Renal pelvis (tissue), 4 donors: ENCODE results near the gene TRUB1. TPM values are rescaled to one million over a fixed set of nuclear protein-coding genes. Genes with fewer than 3 reads are reported as not detected.
"Not testable (repeated sequence)": the region's sequence is repeated elsewhere in the genome, so short reads cannot be mapped to it uniquely, and the experiment has no call there.

Experiments used
- DNase-seq: peaks from one replicate; pipeline ENCODE4 v3.0.0-alpha.2; 2013
- polyA plus RNA-seq, 3 donors: library from polyadenylated mRNA; unstranded; fragments of 120-200 nt; gene quantifications; one replicate each; pipeline ENCODE4 v1.2.1, GENCODE V29; 2013; ENCODE audit not compliant: insufficient read length in 3 of 3

The TRUB1 gene
- polyA plus RNA-seq, 3 donors, result 31.6 to 34.2 (median 33.8) TPM

DNA sequence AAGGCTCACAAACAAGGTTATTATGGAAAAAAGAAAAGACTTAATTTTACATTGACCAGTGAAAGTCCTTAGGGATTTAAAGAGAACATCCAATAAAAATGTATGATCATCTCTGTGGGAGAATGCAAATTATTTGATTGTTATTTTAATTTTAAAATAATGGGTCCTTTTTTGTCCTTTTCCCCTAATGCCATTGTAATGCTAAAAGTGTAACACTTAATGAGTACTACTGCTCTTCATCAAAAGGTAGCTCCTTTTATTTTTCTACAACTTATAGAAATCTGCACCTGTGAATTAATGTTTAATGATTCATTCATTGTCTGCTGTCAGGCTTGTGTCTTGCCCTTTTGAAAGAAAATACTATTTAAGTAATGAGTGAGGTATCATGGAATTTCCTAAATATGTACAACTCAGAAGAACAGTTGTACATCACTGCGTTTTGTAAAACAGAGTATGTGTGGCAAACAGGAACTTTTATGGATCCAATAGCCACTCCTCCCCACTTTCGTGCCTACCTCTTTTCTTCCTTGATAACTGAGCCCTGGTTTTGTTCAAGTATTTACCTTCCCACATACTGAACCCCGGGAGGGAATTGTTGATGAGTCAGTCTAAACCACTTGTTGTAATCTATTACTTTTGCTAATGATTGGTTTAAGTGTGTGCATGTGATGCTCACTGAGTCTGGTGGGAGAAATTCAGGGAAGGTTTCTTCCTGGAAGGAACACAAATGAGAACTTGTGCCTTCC lies 19.9 kb upstream of the TRUB1 start:
- no peak for DNase-seq

DNA sequence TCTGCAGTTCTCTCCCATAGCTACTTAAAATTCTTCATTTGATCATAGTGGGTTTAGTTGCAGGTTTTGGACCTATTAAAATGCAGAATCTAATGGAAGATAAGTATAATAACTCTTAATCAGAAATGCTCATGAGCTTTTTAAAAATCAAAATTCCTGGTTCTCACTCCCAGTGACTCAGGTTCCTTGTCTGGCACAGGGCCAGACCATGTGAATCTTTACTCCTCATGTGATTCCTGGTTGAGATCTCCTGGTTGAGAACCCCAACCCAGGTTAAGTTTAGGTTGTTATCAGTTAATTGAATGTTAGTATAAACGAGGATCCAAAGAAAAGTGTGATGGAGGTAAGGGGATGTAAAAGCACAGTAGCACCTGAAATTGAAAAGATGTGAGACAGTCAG lies 17.5 kb upstream of the TRUB1 start:
- no peak for DNase-seq

DNA sequence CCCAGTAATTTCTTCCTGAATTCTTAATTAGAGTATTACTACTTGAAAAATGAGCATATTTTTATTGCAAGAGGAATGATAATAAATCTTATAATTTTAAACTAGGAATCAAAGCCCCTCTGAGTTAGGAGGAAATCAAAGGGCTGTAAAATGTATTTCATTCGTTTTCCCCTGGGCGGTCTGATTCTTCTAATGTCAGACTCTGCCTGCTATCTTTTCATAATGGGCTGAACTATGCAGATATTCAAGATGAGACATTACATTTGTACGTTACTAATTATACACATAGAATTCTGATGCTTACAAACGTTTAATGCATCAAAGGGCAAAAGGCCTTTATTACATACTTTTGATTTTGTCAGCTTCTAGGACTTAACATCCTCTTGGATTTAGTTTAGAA lies 16.0 kb upstream of the TRUB1 start:
- no peak for DNase-seq

DNA sequence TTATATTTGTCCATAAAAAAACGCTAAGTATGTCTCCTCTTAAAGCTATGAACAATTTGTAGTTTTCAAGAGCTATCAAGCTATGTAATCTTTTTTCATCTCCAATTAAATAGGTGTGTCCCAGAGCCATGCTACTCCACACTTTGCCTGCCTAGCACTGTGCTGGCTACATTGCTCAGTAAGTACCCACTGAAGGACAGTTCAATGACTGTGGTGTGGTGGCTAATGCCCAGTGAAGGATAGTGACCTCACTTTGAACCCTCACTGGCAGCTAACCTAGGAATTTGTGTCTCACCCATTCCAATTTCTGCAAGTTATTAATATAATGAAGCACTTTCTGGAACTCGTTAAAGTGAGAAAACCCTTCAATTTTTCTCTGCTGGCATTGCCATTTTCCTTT lies 14.4 kb upstream of the TRUB1 start:
- DNase-seq, result no peak

DNA sequence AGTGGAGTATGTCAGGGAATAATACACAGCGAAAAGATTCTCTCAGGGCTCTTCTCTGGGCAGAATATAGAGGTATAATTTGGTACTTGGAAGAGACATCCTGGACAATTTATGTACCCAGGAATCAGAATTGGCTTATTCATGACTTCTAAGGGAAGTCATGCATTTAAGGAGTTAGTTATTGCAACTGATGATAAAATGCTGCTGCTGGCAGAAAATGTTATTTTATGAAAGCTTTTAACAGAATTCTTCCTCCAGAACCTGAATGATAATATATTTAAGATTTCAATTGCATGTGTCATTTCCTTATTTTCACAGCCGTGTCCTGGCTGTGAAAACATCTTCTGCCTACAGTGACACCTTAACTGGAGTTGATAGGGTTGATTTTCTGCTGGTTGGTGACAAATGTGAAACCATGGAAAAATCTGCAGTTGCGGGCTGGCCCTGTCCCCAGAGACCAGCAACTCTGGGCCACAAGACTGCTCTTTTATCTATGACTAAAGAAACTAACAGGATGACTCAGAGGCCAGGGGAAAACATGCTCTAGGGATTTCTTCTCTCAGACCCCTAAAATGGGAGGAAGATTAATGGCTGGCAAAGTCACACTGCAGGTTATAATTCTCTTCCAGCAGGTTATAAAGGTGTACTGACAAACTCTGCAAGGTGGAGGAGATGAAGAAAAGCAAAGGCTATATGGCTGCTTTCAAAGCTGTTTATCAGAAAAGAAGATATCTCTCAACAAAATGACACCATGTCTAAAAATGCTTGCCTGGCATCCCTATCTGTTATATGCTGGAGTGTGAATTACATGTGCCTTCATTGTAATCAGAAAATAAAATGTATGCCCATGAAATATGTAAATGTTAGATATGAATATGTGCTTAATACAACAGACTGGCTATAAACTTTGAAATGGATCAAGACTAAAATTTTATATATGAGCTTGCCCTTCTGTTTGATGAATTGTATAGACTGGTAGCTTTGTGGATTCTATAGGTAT lies 12.1 kb upstream of the TRUB1 start:
- no peak for DNase-seq

DNA sequence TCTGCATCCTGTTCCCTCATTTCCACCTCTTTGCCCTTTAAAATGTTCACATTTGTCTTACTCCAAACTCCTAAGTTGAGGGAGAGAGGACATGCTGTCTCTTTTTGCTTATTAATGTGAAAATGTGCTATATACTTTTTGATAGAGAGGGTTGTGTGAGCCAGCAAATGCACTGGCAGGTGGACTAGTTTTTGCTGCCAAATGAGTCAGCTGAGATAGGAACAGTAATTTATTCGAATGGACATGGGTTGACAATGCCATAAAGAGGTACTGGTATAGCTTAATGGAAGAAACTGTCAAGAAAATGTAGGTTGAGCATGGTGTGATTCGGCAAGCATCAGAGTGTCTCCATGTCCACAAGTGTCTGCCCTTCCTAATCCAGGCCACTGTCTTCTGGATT lies 9.2 kb upstream of the TRUB1 start:
- DNase-seq, result no peak

DNA sequence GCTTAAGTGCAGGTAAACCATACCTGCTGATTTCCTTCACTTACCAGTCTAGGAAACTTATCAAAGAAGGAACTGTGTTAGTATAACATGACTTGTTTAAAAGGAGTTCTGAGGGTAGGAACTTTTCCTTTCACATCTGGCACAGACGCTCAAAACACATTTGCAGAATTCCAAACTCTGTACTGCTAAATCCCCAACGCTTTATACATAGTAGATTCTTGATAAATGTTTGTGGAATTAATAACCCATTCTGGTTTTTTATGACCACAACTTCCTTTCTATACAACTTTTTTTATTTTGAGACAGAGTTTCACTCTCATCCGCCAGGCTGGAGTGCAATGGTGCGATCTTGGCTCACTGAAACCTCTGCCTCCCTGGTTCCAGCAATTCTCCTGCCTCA lies 7.7 kb upstream of the TRUB1 start:
- no peak for DNase-seq

DNA sequence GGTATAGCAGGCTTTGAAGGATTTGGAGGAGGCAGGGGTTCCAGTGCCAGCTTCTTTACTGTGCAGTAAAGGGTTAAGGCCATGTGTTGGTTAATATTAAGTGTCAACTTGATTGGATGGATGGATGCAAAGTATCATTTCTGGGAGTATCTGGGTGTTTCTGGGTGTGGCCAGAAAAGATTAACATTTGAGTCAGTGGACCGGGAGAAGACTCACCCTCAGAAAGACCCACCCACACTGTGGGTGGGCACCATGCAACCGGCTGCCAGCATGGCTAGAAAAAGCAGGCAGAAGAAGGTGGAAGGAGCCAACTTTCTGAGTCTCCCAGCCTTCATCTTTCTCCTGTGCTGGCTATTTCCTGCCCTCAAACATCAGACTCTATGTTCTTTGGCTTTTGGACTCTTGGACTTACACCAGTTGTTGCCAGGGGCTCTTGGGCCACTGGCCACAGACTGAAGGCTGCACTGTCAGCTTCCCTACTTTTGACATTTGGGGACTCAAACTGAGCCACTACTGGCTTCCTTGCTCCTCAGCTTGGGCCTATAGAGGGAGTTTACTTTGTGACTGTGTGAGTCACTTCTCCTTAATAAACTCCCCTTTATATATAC lies 6.8 kb upstream of the TRUB1 start:
- DNase-seq, result no peak

DNA sequence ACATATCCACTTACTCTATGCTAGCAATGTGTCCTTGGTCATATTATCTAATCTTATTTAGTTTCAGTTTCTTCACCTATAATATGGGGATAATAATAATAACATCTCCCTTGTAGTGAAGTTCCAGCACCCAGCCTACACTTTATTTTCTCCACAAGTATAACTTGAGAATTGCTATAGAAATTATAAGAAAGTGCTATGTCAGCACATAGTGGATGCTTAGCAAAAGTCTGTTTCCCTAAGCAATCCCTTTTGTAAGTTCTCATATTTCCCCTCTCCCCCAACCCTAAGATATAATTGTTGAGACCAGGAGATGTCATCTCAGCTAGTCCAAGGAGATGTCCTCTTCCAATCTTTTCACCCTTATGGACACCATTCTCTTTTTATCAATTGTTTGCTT lies 5.8 kb upstream of the TRUB1 start:
- DNase-seq, result no peak

DNA sequence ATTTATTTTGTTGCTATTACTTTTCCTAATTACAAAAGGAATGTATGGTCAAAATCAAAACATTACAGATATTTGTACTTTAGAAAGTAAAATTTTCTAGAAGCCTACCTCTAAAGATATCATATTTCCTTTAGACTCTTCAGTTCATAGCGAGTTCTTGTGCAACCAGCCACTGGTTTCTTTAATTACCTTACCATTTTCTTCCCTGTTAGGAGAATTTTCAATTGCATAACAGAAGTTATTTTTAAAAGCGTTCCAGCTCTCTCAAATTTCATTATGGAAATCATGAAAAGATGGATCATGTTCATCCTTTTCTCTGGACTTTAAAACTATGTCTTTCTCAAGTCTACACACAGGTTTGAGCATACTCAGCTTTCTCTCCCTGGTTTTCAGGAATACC lies 5.0 kb upstream of the TRUB1 start:
- no peak for DNase-seq

DNA sequence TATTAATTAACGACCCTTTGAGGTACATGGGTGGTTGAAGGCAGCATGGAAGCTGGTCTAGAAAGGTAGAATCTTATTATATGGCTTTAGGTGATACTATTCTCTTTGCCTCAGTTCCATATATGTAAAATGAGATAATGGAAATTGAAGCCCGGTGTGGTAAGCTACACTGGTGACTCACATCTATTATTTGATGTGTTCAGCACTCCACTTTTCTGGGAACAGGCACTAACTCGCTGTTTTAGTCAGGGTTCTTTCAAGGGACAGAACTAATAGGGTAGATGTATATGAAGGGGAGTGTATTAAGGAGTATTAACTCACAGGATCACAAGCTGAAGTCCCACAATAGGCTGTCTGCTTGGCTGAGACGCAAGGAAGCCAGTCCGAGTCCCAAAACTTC lies 4.4 kb upstream of the TRUB1 start:
- no peak for DNase-seq

DNA sequence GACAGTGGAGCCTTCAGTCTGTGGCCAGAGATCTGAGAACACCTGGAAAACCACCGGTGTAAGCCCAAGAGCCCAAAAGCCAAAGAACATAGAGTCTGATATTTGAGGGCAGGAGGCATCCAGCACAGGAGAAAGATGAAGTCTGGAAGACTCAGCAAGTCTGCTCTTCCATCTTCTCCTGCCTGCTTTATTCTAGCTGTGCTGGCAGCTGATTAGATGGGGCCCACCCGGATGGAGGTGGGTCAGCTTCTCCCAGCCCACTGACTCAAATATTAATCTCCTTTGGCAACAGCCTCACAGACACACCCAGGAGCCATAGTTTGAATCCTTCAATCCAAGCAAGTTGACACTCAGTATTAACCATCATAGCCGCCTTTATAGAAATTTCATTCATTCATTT lies 4.0 kb upstream of the TRUB1 start:
- DNase-seq, result not testable (repeated sequence)

DNA sequence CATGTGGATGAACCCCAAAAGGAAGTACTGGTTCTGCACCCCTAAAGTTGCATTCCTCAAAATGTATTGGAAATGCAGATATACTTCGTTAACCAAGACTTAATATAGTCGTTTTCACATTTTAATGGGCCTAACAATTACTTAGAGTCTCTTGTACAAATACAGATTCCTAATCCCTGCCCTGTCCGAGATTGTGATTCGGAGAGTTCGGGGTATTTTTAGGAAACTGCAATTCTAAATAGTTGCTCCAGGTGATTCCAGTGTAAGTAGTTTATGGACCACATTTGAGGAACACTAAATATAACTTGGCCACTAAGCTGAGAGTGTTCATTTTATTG lies 830 bp downstream of the TRUB1 start:
- no peak for DNase-seq

DNA sequence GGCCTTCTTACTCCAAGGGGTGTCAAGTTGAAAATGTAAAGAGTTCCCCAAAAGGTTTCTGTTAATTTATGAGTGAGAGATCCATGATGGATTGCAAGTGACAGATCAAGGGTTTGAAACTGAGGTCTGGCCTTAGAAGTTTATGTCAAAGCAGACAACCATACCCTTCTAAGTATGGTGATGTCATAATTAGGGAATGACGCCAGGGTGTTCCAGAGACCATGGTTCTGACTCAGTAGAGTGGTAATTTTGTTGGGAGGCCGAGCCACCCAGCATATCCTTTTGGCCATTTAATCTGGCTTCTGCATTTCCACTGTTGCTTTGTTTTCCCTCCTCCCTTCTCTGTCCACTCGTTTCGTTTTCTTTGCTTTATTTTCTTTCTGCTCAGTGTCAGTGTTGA lies 2.7 kb downstream of the TRUB1 start:
- no peak for DNase-seq

DNA sequence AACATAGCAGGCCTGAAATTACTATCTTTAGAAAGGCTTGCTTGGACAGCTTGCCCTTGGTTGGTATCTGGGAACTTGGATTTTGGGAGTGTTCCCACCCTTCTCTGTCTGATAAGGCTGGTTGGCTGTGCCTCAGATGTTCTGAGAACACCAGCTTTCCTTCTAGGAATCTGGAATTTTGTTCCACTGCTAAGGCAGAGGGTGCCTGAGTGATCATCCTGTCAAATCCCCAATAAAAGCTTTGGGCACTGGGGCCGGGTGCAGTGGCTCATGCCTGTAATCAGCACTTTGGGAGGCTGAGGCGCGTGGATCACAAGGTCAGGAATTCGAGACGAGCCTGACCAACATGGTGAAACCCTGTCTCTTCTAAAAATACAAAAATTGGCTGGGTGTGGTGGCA lies 5.0 kb downstream of the TRUB1 start:
- DNase-seq, result no peak

DNA sequence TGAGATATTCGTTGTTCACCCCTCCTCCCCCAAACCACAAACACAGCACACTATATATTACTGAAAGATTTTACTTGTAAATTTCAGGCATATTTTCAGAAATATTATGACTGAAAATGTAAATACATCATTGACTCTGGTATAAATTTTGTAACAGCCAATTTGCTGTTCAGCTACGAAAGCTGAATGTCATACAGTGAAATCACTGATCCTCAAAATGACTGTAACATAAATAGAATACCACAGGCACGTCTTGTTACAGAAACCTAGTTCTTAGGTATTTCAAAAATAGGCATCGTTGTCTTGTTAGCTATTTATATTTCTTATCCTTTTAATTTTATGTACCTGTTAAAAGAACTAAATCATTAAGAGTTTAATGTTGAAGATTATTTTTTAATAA lies 15.1 kb downstream of the TRUB1 start:
- no peak for DNase-seq

DNA sequence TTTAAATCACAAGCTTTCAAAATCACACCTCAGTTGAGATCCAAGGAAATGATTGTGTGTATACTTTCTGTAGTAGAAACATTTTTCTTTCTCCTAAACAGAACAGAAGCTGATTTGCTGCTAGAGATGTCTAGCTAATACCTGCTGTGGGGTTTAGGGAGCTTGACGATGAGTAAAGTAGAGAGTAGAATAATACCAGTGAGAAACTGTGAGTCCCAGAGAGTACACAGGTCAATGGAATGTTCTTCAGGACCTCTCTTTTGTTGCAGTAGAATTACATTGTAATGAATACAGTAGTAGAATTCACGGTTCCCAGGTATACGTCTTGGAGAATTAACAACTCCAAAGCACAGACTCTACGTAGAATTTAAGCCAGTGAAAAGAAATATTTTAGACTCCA lies 18.0 kb downstream of the TRUB1 start:
- DNase-seq, result no peak

DNA sequence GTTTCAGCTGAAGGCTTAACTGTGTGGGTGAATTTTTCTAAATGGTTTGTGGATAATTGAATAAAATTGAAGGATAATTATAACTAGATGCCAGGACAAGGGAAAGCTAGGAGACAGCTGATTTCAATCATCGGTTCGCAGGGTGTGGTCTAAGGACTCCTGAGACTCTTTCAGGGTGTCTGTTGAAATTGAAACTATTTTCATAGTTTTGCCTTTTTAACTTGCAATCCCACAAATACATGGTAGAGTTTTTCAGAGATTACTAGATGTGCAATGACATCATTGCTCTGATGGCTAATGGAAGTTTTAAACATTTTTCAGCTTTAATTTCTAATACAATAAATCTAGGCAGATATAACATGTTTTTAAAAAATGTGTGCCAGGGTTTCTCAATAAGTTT lies 18.5 kb downstream of the TRUB1 start:
- DNase-seq, result no peak

DNA sequence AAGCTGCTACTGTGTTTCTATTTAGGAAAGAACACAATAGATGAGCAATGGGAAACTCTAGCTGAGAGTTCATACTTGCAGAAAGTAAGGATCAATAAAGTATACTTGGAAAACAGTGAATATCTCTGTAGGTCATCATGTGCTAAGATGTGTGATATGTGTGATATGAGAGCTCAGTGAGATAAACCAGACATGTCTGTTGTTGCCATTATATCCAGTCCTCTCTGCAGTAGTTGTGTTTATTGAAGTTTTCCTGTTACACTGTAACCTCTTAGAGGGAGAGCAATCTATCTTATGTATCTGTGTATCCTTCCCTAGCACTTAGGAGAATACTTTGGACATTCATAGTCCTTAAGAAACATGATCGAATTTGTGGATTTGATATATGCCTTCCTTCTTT lies 19.1 kb downstream of the TRUB1 start:
- no peak for DNase-seq

DNA sequence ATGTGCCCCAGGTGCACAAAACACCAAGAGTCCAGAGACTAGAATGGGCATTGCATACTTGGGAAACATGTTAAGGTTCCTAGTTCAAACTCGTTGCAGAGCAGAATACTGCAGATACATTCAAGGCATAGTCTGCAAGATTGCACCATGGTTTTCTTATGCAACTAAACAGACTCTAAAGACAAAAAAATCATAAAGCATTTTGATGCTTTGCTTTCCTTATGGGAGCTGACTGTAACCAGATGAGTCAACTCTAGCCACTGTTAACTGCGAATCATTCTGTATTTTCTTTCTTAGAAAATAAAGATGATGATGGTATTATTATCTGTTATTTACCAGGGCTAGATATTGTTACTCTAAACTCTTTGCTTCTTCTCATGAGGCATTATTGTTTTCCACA lies 19.7 kb downstream of the TRUB1 start:
- no peak for DNase-seq

DNA sequence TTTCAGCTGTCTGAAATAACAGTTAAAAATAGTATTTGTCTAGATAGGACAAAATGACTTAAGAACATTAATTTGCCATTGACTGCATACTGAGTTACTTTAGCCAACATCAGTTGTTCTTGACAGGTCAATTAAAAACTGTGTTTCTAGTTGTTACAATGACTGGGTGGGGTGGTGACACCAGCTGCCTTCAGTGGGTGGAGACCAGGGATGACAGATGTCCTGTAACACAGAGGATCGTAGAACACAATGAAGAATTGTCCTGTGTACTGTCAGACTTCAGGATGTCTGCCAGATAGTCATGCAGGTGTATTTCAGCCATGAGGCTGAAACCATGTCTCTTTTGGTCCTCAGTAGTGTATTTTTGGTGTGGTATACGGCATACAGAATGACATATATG lies 24.4 kb downstream of the TRUB1 start:
- no peak for DNase-seq

DNA sequence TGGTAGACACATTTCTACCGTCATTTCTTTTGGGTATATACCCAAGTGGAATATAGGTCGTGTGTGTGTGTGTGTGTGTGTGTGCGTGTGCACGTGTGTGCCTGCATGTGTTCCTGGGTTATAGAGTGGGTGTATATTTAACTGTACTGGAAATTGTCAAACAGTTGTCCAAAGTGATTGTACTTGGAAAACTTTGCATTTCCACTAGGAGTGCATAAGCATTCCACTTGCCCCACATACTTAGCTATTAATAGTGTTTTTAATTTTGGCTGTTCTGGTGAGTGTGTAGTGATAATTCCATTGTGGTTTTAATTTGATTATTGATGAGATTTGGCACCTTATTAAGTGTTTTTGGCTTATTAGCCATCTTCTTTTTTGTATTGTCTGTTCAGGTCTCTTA lies 25.9 kb downstream of the TRUB1 start:
- DNase-seq, result no peak

DNA sequence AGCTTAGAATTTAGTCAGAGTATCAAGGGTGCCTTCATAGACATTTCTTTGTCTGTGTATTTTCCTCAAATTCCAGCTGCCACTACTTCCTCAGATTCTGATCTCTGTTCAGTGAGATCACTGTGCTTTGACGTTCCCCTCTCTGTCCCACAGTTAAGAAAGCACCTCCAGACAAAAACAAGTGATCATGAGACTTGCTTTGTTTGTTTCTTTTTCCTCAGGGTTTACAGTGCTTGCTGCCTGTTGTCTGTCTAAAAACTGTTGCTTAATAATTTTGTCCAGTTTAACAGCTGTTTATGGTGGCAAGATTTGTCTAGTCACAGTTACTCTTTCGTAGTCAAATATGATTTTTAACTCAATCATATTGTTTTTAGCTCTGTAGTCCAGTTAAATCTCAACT lies 29.1 kb downstream of the TRUB1 start:
- DNase-seq, result no peak
